ENCODE data around the gene INPP1.

INPP1 gene

GRCh38 chr2:190360561-190360960 lies 17.2 kb downstream of the INPP1 start:
- in situ Hi-C loops (cut with MboI; ENCODE audit: low sequenced_read_pairs) = no loop called here

- in situ Hi-C loops (cut with MboI; ENCODE audit: low sequenced_read_pairs) = no loop called here
Measured at GRCh38 chr2:190360965-190361364, 17.6 kb downstream of the INPP1 start.

GRCh38 chr2:190361572-190361971 lies 18.2 kb downstream of the INPP1 start:
- in situ Hi-C loops (cut with MboI; ENCODE audit: low sequenced_read_pairs) = no loop called here

GRCh38 chr2:190362894-190363293 lies 19.5 kb downstream of the INPP1 start:
- in situ Hi-C loops (cut with MboI; ENCODE audit: low sequenced_read_pairs) = no loop called here

GRCh38 chr2:190365499-190366204 lies 22.3 kb downstream of the INPP1 start:
- in situ Hi-C loops (cut with MboI; ENCODE audit: low sequenced_read_pairs) = no loop called here

- in situ Hi-C loops (cut with MboI; ENCODE audit: low sequenced_read_pairs) = no loop called here
Measured at GRCh38 chr2:190366248-190366753, 22.9 kb downstream of the INPP1 start.

GRCh38 chr2:190367091-190367490 lies 23.7 kb downstream of the INPP1 start:
- in situ Hi-C loops (cut with MboI; ENCODE audit: low sequenced_read_pairs) = no loop called here

GRCh38 chr2:190369635-190370034 lies 26.2 kb downstream of the INPP1 start:
- in situ Hi-C loops (cut with MboI; ENCODE audit: low sequenced_read_pairs) = no loop called here

GRCh38 chr2:190376083-190376482 lies 32.7 kb downstream of the INPP1 start:
- in situ Hi-C loops (cut with MboI; ENCODE audit: low sequenced_read_pairs) = no loop called here

GRCh38 chr2:190376591-190377245 lies 33.3 kb downstream of the INPP1 start:
- in situ Hi-C loops (cut with MboI; ENCODE audit: low sequenced_read_pairs) = no loop called here

- in situ Hi-C loops (cut with MboI; ENCODE audit: low sequenced_read_pairs) = no loop called here
Measured at GRCh38 chr2:190378880-190379237, 35.5 kb downstream of the INPP1 start.

GRCh38 chr2:190379249-190379964 lies 36.0 kb downstream of the INPP1 start:
- in situ Hi-C loops (cut with MboI; ENCODE audit: low sequenced_read_pairs) = no loop called here

- in situ Hi-C loops (cut with MboI; ENCODE audit: low sequenced_read_pairs) = no loop called here
Measured at GRCh38 chr2:190380962-190381412, 37.6 kb downstream of the INPP1 start.

GRCh38 chr2:190382851-190383250 lies 39.5 kb downstream of the INPP1 start:
- in situ Hi-C loops (cut with MboI; ENCODE audit: low sequenced_read_pairs) = no loop called here

GRCh38 chr2:190387422-190387821 lies 44.0 kb downstream of the INPP1 start:
- in situ Hi-C loops (cut with MboI; ENCODE audit: low sequenced_read_pairs) = no loop called here

- in situ Hi-C loops (cut with MboI; ENCODE audit: low sequenced_read_pairs) = no loop called here
Measured at GRCh38 chr2:190396271-190396670, 52.9 kb downstream of the INPP1 start.

- in situ Hi-C loops (cut with MboI; ENCODE audit: low sequenced_read_pairs) = no loop called here
Measured at GRCh38 chr2:190402986-190403603, 59.7 kb downstream of the INPP1 start.

GRCh38 chr2:190404487-190404886 lies 61.1 kb downstream of the INPP1 start:
- in situ Hi-C loops (cut with MboI; ENCODE audit: low sequenced_read_pairs) = no loop called here

- in situ Hi-C loops (cut with MboI; ENCODE audit: low sequenced_read_pairs) = no loop called here
Measured at GRCh38 chr2:190405070-190405469, 61.7 kb downstream of the INPP1 start.

GRCh38 chr2:190405995-190406394 lies 62.6 kb downstream of the INPP1 start:
- in situ Hi-C loops (cut with MboI; ENCODE audit: low sequenced_read_pairs) = no loop called here

- in situ Hi-C loops (cut with MboI; ENCODE audit: low sequenced_read_pairs) = no loop called here
Measured at GRCh38 chr2:190406805-190407204, 63.4 kb downstream of the INPP1 start.

Measured in HL-60/S4 treated with retinoic acid at 250 ng/mL for 4 days and 3 days (cell line).